Stomach (tissue), 4 donors: ENCODE measurements around the gene SYT2.

Source experiments
- EP300 ChIP-seq: sonication (generic); formaldehyde crosslinking; IDR thresholded peaks from one replicate; pipeline ENCODE4 v1.6.1; 2017; ENCODE audit warnings: antibody characterized with exemption
- POLR2A ChIP-seq, 4 donors: fragments of 450-650 bp; IDR thresholded peaks; one replicate each; pipeline ENCODE4 v1.6.1; 2016; ENCODE audit warnings: antibody characterized with exemption in 4 of 4, control low read depth in 2 of 4, mild to moderate bottlenecking in 1 of 4, moderate library complexity in 1 of 4
- POLR2AphosphoS5 ChIP-seq, 3 donors: sonication (generic); formaldehyde crosslinking; IDR thresholded peaks; one replicate each; pipeline ENCODE4 v1.6.1; 2016; ENCODE audit warnings: antibody characterized with exemption in 3 of 3
- TF ChIP-seq, protein P1 (sequence below), 7 experiments: fragments of 450-650 bp in 4 of 7; fragments of 200-600 bp in 3 of 7; sonication (generic) in 3 of 7; IDR thresholded peaks; one replicate each; pipeline ENCODE4 v1.5.1; 2016 to 2019; ENCODE audit warnings: antibody characterized with exemption in 7 of 7, control low read depth in 2 of 7, mild to moderate bottlenecking in 1 of 7

DNA sequence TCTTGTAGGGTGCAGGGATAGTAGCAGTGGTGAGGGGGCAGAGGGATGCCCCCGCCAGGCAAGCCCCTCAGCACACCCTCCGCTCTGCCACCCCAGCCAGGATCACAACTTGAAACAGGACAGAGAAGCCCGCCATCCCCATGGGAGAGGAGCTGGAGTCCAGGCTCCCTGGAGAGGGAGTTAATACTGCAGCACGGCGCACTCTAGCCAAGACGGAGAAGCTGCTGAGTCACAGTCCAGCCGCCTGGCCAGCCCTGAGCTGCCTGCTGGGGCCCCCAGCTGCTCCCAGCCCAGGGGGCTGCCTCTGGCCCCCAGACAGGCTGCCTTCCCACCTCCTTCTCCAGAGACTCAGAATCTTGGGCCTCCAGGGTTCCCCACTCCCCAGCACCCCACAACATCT is 87.2 kb downstream of the SYT2 start:
- TF ChIP-seq, protein P1, sequence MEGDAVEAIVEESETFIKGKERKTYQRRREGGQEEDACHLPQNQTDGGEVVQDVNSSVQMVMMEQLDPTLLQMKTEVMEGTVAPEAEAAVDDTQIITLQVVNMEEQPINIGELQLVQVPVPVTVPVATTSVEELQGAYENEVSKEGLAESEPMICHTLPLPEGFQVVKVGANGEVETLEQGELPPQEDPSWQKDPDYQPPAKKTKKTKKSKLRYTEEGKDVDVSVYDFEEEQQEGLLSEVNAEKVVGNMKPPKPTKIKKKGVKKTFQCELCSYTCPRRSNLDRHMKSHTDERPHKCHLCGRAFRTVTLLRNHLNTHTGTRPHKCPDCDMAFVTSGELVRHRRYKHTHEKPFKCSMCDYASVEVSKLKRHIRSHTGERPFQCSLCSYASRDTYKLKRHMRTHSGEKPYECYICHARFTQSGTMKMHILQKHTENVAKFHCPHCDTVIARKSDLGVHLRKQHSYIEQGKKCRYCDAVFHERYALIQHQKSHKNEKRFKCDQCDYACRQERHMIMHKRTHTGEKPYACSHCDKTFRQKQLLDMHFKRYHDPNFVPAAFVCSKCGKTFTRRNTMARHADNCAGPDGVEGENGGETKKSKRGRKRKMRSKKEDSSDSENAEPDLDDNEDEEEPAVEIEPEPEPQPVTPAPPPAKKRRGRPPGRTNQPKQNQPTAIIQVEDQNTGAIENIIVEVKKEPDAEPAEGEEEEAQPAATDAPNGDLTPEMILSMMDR (IDR thresholded peaks at IDR 0.05) = no peak
- TF ChIP-seq POLR2A (IDR thresholded peaks at IDR 0.05) = no peak
- no peak for TF ChIP-seq EP300
- no peak for TF ChIP-seq POLR2AphosphoS5 (IDR thresholded peaks at IDR 0.05)
